Common myeloid progenitor, CD34-positive (primary cell): ENCODE data around the gene PSMA4.
A peak's percentile ranks its signal among the peaks of the same experiment; 100 is the strongest.

Experiments used
- CTCF ChIA-PET: fragments of 350-600 bp; sonication (Branson Sonifier 250); formaldehyde crosslinking; loops from one replicate; lab custom pipeline; 2021; ENCODE audit warnings: antibody characterized with exemption; lab: Charles Lee
- POLR2A ChIA-PET: fragments of 350-600 bp; sonication (Branson Sonifier 250); formaldehyde crosslinking; loops from one replicate; lab custom pipeline; 2021; ENCODE audit warnings: antibody characterized with exemption; lab: Charles Lee
- DNase-seq, 3 donors: peaks; one replicate each; pipeline versions ENCODE4 v3.0.0 to v3.0.0-alpha.2; 2013
- H3K27ac ChIP-seq, 2 experiments: 1 replicate in 1 of 2; 2 replicates in 1 of 2; pipeline ENCODE4 v1.7.0; 2013; ENCODE audit warnings: inconsistent platforms in 2 of 2, low read length in 2 of 2, mild to moderate bottlenecking in 2 of 2, low read depth in 1 of 2, moderate library complexity in 1 of 2; ENCODE audit not compliant: severe bottlenecking in 2 of 2, insufficient read depth in 1 of 2, poor library complexity in 1 of 2
- H3K27me3 ChIP-seq, 5 experiments: replicated peaks in 2 of 5; 1 replicate in 3 of 5; 2 replicates in 2 of 5; pipeline versions ENCODE4 v1.6.1 to v1.7.0; 2013; ENCODE audit warnings: low read length in 4 of 5, mild to moderate bottlenecking in 2 of 5, moderate library complexity in 2 of 5, inconsistent platforms in 1 of 5; ENCODE audit not compliant: insufficient read depth in 5 of 5, control insufficient read depth in 4 of 5
- H3K36me3 ChIP-seq, 4 experiments: 1 replicate in 2 of 4; 2 replicates in 2 of 4; pipeline versions ENCODE4 v1.6.1 to v1.7.0; 2013; ENCODE audit warnings: low read length in 3 of 4, control low read depth in 1 of 4, mild to moderate bottlenecking in 1 of 4; ENCODE audit not compliant: control insufficient read depth in 4 of 4, insufficient read depth in 4 of 4
- H3K4me1 ChIP-seq, 4 experiments: 1 replicate in 3 of 4; 2 replicates in 1 of 4; pipeline versions ENCODE4 v1.6.1 to v1.7.1; 2013; ENCODE audit warnings: low read length in 3 of 4, mild to moderate bottlenecking in 3 of 4, control low read depth in 1 of 4, inconsistent platforms in 1 of 4, moderate library complexity in 1 of 4; ENCODE audit not compliant: control insufficient read depth in 4 of 4, insufficient read depth in 4 of 4; ENCODE audit errors: control extremely low read depth in 1 of 4
- H3K4me3 ChIP-seq, 7 experiments: 1 replicate in 4 of 7; 2 replicates in 3 of 7; pipeline versions ENCODE4 v1.5.1 to v1.7.0; 2013; ENCODE audit warnings: mild to moderate bottlenecking in 7 of 7, low read length in 6 of 7, moderate library complexity in 6 of 7, inconsistent platforms in 2 of 7, low read depth in 2 of 7, control low read depth in 1 of 7; ENCODE audit not compliant: insufficient read depth in 4 of 7, control insufficient read depth in 1 of 7; ENCODE audit errors: extremely low read depth in 1 of 7
- H3K9me3 ChIP-seq, 5 experiments: 1 replicate in 4 of 5; 2 replicates in 1 of 5; pipeline versions ENCODE4 v1.6.1 to v1.7.1; 2013; ENCODE audit warnings: low read length in 4 of 5, mild to moderate bottlenecking in 2 of 5, inconsistent platforms in 1 of 5, low read depth in 1 of 5, moderate library complexity in 1 of 5; ENCODE audit not compliant: control insufficient read depth in 4 of 5, insufficient read depth in 2 of 5; ENCODE audit errors: control extremely low read depth in 1 of 5
- WGBS: methylation state at CpG from one replicate; pipeline ENCODE4 v1.1.5; 2013; ENCODE audit not compliant: insufficient coverage; 5-methylcytosine and 5-hydroxymethylcytosine counted together

The PSMA4 gene

DNA sequence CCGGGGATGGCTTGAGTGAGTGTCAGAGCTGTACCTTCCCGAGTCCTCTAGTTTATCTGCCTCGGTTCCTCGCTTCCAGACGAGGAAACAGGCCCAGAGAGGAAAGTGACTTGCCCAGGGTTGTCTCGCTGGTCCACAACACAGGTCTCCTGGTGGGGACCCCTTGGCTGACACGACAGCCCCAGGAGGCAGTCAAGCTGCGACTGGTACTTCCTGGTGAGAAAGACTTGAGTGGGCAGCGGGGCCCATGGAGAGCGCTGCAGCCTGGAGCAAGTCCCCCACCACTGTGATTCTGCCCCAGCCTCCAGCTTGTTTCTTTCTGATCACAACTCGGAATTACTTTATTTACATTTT lies 24.5 kb downstream of the PSMA4 start:
- no peak overlapping the region for H3K27ac ChIP-seq
- peaks cover 3 to 35% (median 27%) of the 10 kb centered on the region in 4 experiments for H3K4me1 ChIP-seq
- H3K36me3 ChIP-seq: no peaks in the 10 kb centered on the region
- CTCF ChIA-PET: interaction anchor here (1.4 to 1.6 kb wide), 3 partner anchors 9 to 24 kb away, joined by 4 to 9 read pairs (median 5); partner anchors contain the start of gene PSMA4
- POLR2A ChIA-PET: interaction anchor here (2.6 kb wide), 1 partner anchor 24 kb away, joined by 15 read pairs; the partner anchor contains the start of gene PSMA4
- 27% methylated on average over 10 of the region's 11 CpGs for WGBS
- no peaks in the 10 kb centered on the region for H3K27me3 ChIP-seq
- H3K4me3 ChIP-seq: peak overlapping the region in 6 of 7 experiments; percentile 82 to 96 (median 88)
- no peaks in the 10 kb centered on the region for H3K9me3 ChIP-seq
- DNase-seq: no peak

DNA sequence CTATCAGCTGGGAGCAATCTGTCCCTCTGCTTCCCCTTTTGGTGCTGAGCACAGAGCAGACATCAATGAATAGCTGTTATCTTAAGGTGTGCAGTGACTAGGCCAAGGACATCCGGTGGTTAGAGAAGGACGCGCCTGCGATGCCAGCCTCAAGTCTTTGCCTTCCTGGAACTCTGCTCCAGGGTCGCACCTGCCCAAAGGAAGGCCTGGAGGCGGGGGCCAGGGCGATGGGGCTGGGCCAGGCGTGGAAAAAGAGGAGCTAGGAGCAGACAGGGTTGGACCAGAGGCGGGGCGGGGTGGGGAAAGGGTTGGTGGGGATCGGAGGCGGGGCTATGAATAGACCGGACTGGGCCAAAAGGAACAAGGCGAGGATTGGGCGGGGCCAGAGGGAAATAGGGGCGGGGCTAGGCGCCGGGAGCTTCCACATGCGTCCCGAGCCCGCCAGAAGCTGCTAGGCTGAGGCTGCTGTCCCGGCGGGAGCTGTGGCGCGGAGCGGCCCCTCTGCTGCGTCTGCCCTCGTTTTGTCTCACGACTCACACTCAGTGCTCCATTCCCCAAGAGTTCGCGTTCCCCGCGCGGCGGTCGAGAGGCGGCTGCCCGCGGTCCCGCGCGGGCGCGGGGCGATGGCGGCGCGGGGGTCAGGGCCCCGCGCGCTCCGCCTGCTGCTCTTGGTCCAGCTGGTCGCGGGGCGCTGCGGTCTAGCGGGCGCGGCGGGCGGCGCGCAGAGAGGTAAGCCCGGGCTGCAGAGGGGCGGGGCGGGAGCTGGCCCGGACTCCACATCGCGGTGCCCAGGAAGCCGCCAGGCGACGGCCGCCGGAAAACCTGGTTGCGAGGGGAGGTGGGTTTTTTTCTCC lies 25.1 kb downstream of the PSMA4 start, which contains the start of gene CHRNA5:
Gene CHRNA5 (plus strand): TSS at position 424 of the 854 bp plus-strand sequence. CDS start 200 bp downstream, at position 624.
- peaks cover 3 to 35% (median 27%) of the 10 kb centered on the region in 4 experiments for H3K4me1 ChIP-seq
- DNase-seq: peak; percentile 81 to 94 (median 91)
- H3K27me3 ChIP-seq: no peaks in the 10 kb centered on the region
- no peak within 1 kb of the TSS for H3K27ac ChIP-seq
- POLR2A ChIA-PET: interaction anchor here (2.6 kb wide), 1 partner anchor 25 kb away, joined by 15 read pairs; the partner anchor contains the start of gene PSMA4
- H3K4me3 ChIP-seq: peak within 1 kb of the TSS; percentile 78 to 96 (median 85)
- H3K36me3 ChIP-seq: no peaks in the 10 kb centered on the region
- H3K9me3 ChIP-seq: no peaks in the 10 kb centered on the region
- WGBS: under 1% methylated on average over 55 of the region's 75 CpGs
- CTCF ChIA-PET: interaction anchor here (0.9 to 1.6 kb wide), 6 partner anchors 10 to 308 kb away, joined by 3 to 9 read pairs (median 4); partner anchors contain the start of gene PSMA4

GRCh38 chr15:78565951-78566774 lies 25.9 kb downstream of the PSMA4 start:
- DNase-seq: peak in 2 of 3 donors; percentile 26 to 46
- no peaks in the 10 kb centered on the region for H3K27me3 ChIP-seq
- H3K4me1 ChIP-seq: peaks cover 3 to 35% (median 27%) of the 10 kb centered on the region in 4 experiments
- no peak overlapping the region for H3K27ac ChIP-seq
- CTCF ChIA-PET: interaction anchor here (0.9 to 1.6 kb wide), 5 partner anchors 9 to 307 kb away, joined by 3 to 9 read pairs (median 5); partner anchors contain the start of gene PSMA4
- no peaks in the 10 kb centered on the region for H3K9me3 ChIP-seq
- POLR2A ChIA-PET: interaction anchor here (2.6 kb wide), 1 partner anchor 26 kb away, joined by 15 read pairs; the partner anchor contains the start of gene PSMA4
- 0% methylated on average over 11 of the region's 19 CpGs for WGBS
- H3K36me3 ChIP-seq: no peaks in the 10 kb centered on the region
- peak overlapping the region; percentile 78 to 96 (median 85) for H3K4me3 ChIP-seq

GRCh38 chr15:78567531-78567930 lies 27.3 kb downstream of the PSMA4 start:
- no peaks in the 10 kb centered on the region for H3K9me3 ChIP-seq
- H3K36me3 ChIP-seq: no peaks in the 10 kb centered on the region
- DNase-seq: peak in 2 of 3 donors; percentile 48 to 57
- peaks cover 3 to 35% (median 28%) of the 10 kb centered on the region in 4 experiments for H3K4me1 ChIP-seq
- no peaks in the 10 kb centered on the region for H3K27me3 ChIP-seq
- WGBS: 82% methylated on average over 2 of the region's 4 CpGs
- no peak overlapping the region for H3K27ac ChIP-seq
- peak overlapping the region in 1 of 7 experiments; percentile 28 for H3K4me3 ChIP-seq
- ChIA-PET CTCF (no interaction called here), POLR2A (no interaction called here)

GRCh38 chr15:78570710-78571109 lies 30.5 kb downstream of the PSMA4 start:
- no peak overlapping the region for H3K4me3 ChIP-seq
- no peaks in the 10 kb centered on the region for H3K36me3 ChIP-seq
- H3K9me3 ChIP-seq: no peaks in the 10 kb centered on the region
- 94% methylated on average over 2 of the region's 2 CpGs for WGBS
- POLR2A ChIA-PET: no interaction called here
- CTCF ChIA-PET: no interaction called here
- DNase-seq: no peak
- no peaks in the 10 kb centered on the region for H3K27me3 ChIP-seq
- peaks cover 3 to 21% (median 17%) of the 10 kb centered on the region in 4 experiments for H3K4me1 ChIP-seq
- no peak overlapping the region for H3K27ac ChIP-seq

DNA sequence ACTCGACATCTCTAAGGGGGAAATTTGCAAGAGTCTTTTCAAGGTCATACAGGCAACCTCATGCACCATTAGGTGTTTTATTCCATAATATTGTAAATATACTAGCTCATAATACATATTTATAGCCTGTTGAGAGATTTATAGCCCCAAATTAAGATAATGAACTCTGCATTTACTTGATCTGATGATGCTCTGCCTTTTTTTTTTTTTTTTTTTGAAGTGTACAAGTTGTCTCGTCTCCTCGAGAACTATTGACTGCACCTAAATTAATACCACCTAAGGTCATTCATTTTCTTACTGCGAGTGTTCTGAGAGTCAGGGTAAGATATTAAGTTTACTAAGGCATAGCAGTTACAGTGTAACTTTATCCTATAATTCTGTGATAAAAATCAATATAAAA lies 31.1 kb downstream of the PSMA4 start:
- H3K36me3 ChIP-seq: no peaks in the 10 kb centered on the region
- POLR2A ChIA-PET: no interaction called here
- WGBS: no CpG with 5 or more reads among the region's 4 CpGs
- H3K9me3 ChIP-seq: no peaks in the 10 kb centered on the region
- no peak for DNase-seq
- H3K4me3 ChIP-seq: no peak overlapping the region
- H3K27me3 ChIP-seq: no peaks in the 10 kb centered on the region
- no peak overlapping the region for H3K27ac ChIP-seq
- H3K4me1 ChIP-seq: peaks cover 0 to 14% (median 11%) of the 10 kb centered on the region in 4 experiments
- CTCF ChIA-PET: no interaction called here
